GM23248 (cell line): ENCODE data around the gene COL13A1. TPM values are rescaled to one million over a fixed set of nuclear protein-coding genes. Genes with fewer than 3 reads are reported as not detected.

Experiments used
- DNase-seq: peaks from one replicate; pipeline ENCODE4 v3.0.0-alpha.2; 2015
- H2AFZ ChIP-seq: fragments of 200-600 bp; sonication (generic); 2 replicates; pipeline ENCODE4 v1.6.1; 2016; ENCODE audit warnings: antibody characterized with exemption
- H3F3A ChIP-seq: fragments of 200-600 bp; sonication (generic); 2 replicates; pipeline ENCODE4 v1.6.1; 2016; ENCODE audit warnings: mild to moderate bottlenecking, antibody characterized with exemption, mixed run types; ENCODE audit not compliant: insufficient read depth
- H3K27ac ChIP-seq: fragments of 200-600 bp; sonication (generic); 2 replicates; pipeline ENCODE4 v1.5.1; 2016; ENCODE audit warnings: mild to moderate bottlenecking
- H3K27me3 ChIP-seq: fragments of 200-600 bp; sonication (generic); replicated peaks from 2 replicates; pipeline ENCODE4 v1.6.1; 2016; ENCODE audit warnings: mild to moderate bottlenecking; ENCODE audit not compliant: insufficient read depth
- H3K36me3 ChIP-seq: fragments of 200-600 bp; sonication (generic); 2 replicates; pipeline ENCODE4 v1.6.1; 2016; ENCODE audit warnings: low read depth, mild to moderate bottlenecking
- H3K4me1 ChIP-seq: fragments of 200-600 bp; sonication (generic); 2 replicates; pipeline ENCODE4 v1.6.1; 2016; ENCODE audit warnings: mild to moderate bottlenecking; ENCODE audit not compliant: insufficient read depth
- H3K4me2 ChIP-seq: fragments of 200-600 bp; sonication (generic); one replicate; pipeline ENCODE4 v1.6.1; 2016; ENCODE audit warnings: mild to moderate bottlenecking; ENCODE audit not compliant: unreplicated experiment
- H3K4me3 ChIP-seq: fragments of 200-600 bp; sonication (generic); 2 replicates; pipeline ENCODE4 v1.5.1; 2016; ENCODE audit warnings: mild to moderate bottlenecking
- H3K79me2 ChIP-seq: fragments of 200-600 bp; sonication (generic); 2 replicates; pipeline ENCODE4 v1.6.1; 2016; ENCODE audit warnings: mild to moderate bottlenecking; ENCODE audit not compliant: insufficient read depth
- H3K9ac ChIP-seq: fragments of 200-600 bp; sonication (generic); 2 replicates; pipeline ENCODE4 v1.6.1; 2016; ENCODE audit warnings: mild to moderate bottlenecking
- H3K9me2 ChIP-seq: fragments of 200-600 bp; sonication (generic); 2 replicates; pipeline ENCODE4 v1.6.1; 2016; ENCODE audit warnings: mixed run types, mild to moderate bottlenecking, moderate library complexity; ENCODE audit not compliant: insufficient read depth
- H3K9me3 ChIP-seq: fragments of 200-600 bp; sonication (generic); one replicate; pipeline ENCODE4 v1.6.1; 2017; ENCODE audit warnings: low read depth
- H4K20me1 ChIP-seq: fragments of 200-600 bp; sonication (generic); 2 replicates; pipeline ENCODE4 v1.6.0; 2016; ENCODE audit not compliant: insufficient read depth
- EZH2 ChIP-seq: fragments of 200-600 bp; sonication (generic); IDR thresholded peaks from 2 replicates; pipeline ENCODE4 v1.6.1; 2018; ENCODE audit warnings: antibody characterized with exemption, mild to moderate bottlenecking; ENCODE audit not compliant: insufficient read depth, poor library complexity, severe bottlenecking
- EZH2phosphoT487 ChIP-seq: fragments of 200-600 bp; sonication (generic); IDR thresholded peaks from 2 replicates; pipeline ENCODE4 v1.6.1; 2018; ENCODE audit warnings: antibody characterized with exemption, moderate library complexity, mild to moderate bottlenecking, low read depth; ENCODE audit not compliant: insufficient read depth
- WGBS, 2 experiments: methylation state at CpG; one replicate each; pipeline ENCODE4 v1.1.6; 2015 to 2017; ENCODE audit warnings: low lambda C conversion rate in 2 of 2, low coverage in 1 of 2; ENCODE audit errors: missing lambda C conversion rate in 2 of 2; 5-methylcytosine and 5-hydroxymethylcytosine counted together
- in situ Hi-C: fragments of 300-500 bp; cut with MboI; formaldehyde crosslinking; loops from 2 replicates; pipeline ENCODE4 v1.15.0; 2020
- polyA plus RNA-seq: library from polyadenylated mRNA; unstranded; fragments of >200 nt; fragmentation: Nextera tagmentation; extraction: Ambion mirVana; gene quantifications from 2 replicates; pipeline ENCODE4 v1.2.1, GENCODE V29; 2016
- total RNA-seq: library from RNA; depleted of rRNA; stranded (reverse); fragments of >200 nt; shearing (Covaris generic); gene quantifications from 2 replicates; pipeline ENCODE4 v1.2.3, GENCODE V29; 2014

COL13A1 gene
- total and polyA plus RNA-seq, 2 experiments from 2014 or later: 12.8 to 17.3 TPM

- Histone ChIP-seq H3K4me1 (no peaks in the 10 kb centered on the region), H3K79me2 (no peaks in the 10 kb centered on the region), H3K27ac (no peak overlapping the region), H3K9me2 (no peaks in the 10 kb centered on the region), H3K27me3 (peaks cover 74% of the 10 kb centered on the region), H3K4me3 (no peak overlapping the region), H4K20me1 (no peaks in the 10 kb centered on the region), H2AFZ (no peak overlapping the region), H3K9me3 (no peaks in the 10 kb centered on the region), H3K4me2 (no peak overlapping the region), H3K9ac (no peak overlapping the region), H3K36me3 (no peaks in the 10 kb centered on the region), H3F3A (no peaks in the 10 kb centered on the region)
- WGBS, 2 experiments: 49 to 59% methylated on average over 2 of the region's 2 CpGs
- in situ Hi-C loops: no loop called here
- DNase-seq: no peak
- TF ChIP-seq EZH2phosphoT487 (no peak), EZH2 (no peak)
Measured at GRCh38 chr10:69988094-69988493, 186.4 kb downstream of the COL13A1 start.

DNA sequence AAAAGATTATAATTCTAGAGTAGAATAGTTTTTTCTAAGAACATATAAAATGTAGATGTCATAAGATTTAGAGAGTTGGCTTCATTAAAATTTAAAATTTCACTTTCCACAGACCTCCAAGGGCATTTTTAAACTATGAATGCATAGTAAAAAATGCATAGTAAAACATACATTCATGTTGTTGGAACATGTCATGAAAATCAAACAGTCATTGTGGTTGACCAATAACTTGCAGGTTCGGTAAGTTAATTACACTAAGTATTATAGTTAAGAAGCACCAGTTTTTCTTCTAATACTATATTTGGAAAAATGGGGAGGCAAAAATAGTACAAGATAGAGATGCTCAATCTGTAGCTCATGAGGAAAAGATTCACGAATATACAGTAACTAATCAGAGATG lies 189.4 kb downstream of the COL13A1 start:
- TF ChIP-seq EZH2phosphoT487 (no peak), EZH2 (no peak)
- H3F3A ChIP-seq: no peaks in the 10 kb centered on the region
- DNase-seq: no peak
- H3K79me2 ChIP-seq: no peaks in the 10 kb centered on the region
- H3K36me3 ChIP-seq: no peaks in the 10 kb centered on the region
- 81% methylated on average over 2 of the region's 2 CpGs for WGBS, 2 experiments
- H3K4me3 ChIP-seq: no peak overlapping the region
- no peaks in the 10 kb centered on the region for H3K9me3 ChIP-seq
- H3K9ac ChIP-seq: no peak overlapping the region
- H3K4me2 ChIP-seq: no peak overlapping the region
- in situ Hi-C loops: no loop called here
- no peaks in the 10 kb centered on the region for H4K20me1 ChIP-seq
- peaks cover 72% of the 10 kb centered on the region for H3K27me3 ChIP-seq
- H2AFZ ChIP-seq: no peak overlapping the region
- H3K27ac ChIP-seq: no peak overlapping the region
- no peaks in the 10 kb centered on the region for H3K9me2 ChIP-seq
- no peaks in the 10 kb centered on the region for H3K4me1 ChIP-seq

DNA sequence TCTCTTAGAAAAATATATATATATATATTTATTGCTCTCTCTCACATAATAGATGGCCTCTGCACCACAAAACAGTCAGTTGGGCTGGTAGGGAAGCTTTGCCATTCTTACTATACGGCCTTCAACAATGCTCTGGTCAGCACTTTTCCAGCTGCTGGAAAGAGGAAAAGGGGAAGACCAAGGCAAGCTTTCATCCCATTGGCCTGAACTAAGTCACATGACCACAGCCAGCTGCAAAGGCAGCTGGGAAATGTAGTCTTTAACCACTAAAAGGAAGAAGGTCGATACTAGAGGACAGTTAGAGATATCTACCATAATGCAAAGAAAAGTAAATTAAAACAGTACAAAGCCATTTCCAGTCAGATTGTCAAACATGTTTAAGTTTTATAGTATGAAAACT lies 192.6 kb downstream of the COL13A1 start:
- H3K27ac ChIP-seq: no peak overlapping the region
- no peak overlapping the region for H2AFZ ChIP-seq
- no peaks in the 10 kb centered on the region for H3K4me1 ChIP-seq
- H3K27me3 ChIP-seq: peaks cover 60% of the 10 kb centered on the region
- no peaks in the 10 kb centered on the region for H3K36me3 ChIP-seq
- 66 to 79% methylated on average over 2 of the region's 2 CpGs for WGBS, 2 experiments
- no peaks in the 10 kb centered on the region for H3K79me2 ChIP-seq
- no peaks in the 10 kb centered on the region for H3K9me3 ChIP-seq
- H3F3A ChIP-seq: no peaks in the 10 kb centered on the region
- in situ Hi-C loops: no loop called here
- H3K9me2 ChIP-seq: no peaks in the 10 kb centered on the region
- no peak overlapping the region for H3K4me3 ChIP-seq
- no peak overlapping the region for H3K4me2 ChIP-seq
- no peak for TF ChIP-seq EZH2
- no peak for TF ChIP-seq EZH2phosphoT487
- peak; percentile 55 for DNase-seq
- no peaks in the 10 kb centered on the region for H4K20me1 ChIP-seq
- no peak overlapping the region for H3K9ac ChIP-seq

- in situ Hi-C loops: no loop called here
- H3K4me2 ChIP-seq: no peak overlapping the region
- no peak overlapping the region for H3K9ac ChIP-seq
- H3K9me2 ChIP-seq: no peaks in the 10 kb centered on the region
- H2AFZ ChIP-seq: no peak overlapping the region
- H3K4me3 ChIP-seq: no peak overlapping the region
- TF ChIP-seq EZH2: no peak
- TF ChIP-seq EZH2phosphoT487: no peak
- no peak overlapping the region for H3K27ac ChIP-seq
- H3F3A ChIP-seq: no peaks in the 10 kb centered on the region
- no peaks in the 10 kb centered on the region for H3K4me1 ChIP-seq
- H3K27me3 ChIP-seq: peaks cover 46% of the 10 kb centered on the region
- no peak for DNase-seq
- no peaks in the 10 kb centered on the region for H3K79me2 ChIP-seq
- H4K20me1 ChIP-seq: no peaks in the 10 kb centered on the region
- no peaks in the 10 kb centered on the region for H3K36me3 ChIP-seq
- H3K9me3 ChIP-seq: no peaks in the 10 kb centered on the region
- 0% methylated on average over 2 of the region's 2 CpGs for WGBS, 2 experiments
Measured at GRCh38 chr10:69996611-69997010, 194.9 kb downstream of the COL13A1 start.

DNA sequence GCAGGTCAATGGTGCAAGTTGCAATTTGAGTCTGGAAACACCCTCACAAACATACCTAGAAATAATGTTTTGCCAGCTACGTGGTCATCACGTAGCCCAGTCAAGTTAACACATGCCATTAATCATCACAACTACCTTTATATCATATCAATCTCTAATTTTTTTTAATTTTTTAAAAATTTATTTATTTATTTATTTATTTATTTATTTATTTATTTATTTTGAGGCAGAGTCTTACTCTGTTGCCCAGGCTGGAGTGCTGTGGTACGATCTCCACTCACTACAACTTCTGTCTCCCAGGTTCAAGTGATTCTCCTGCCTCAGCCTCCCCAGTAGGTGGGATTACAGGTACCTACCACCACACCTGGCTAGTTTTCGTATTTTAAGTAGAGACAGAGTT lies 198.6 kb downstream of the COL13A1 start:
- in situ Hi-C loops: no loop called here
- Histone ChIP-seq H3K9me2 (no peaks in the 10 kb centered on the region), H3K36me3 (no peaks in the 10 kb centered on the region), H3K9me3 (no peaks in the 10 kb centered on the region), H4K20me1 (no peaks in the 10 kb centered on the region), H3K27ac (no peak overlapping the region), H3K79me2 (no peaks in the 10 kb centered on the region), H3K9ac (no peak overlapping the region), H3K4me1 (no peaks in the 10 kb centered on the region), H3K27me3 (peaks cover 51% of the 10 kb centered on the region), H3K4me3 (no peak overlapping the region), H2AFZ (no peak overlapping the region), H3K4me2 (no peak overlapping the region), H3F3A (no peaks in the 10 kb centered on the region)
- no peak for DNase-seq
- no peak for TF ChIP-seq EZH2phosphoT487
- no peak for TF ChIP-seq EZH2
- 70 to 72% methylated on average over 4 of the region's 4 CpGs for WGBS, 2 experiments
